KOPT-K1 (cell line): Measurements from ENCODE around the gene HTR2B.

Source experiments
- H3K27ac ChIP-seq: fragments of 200-600 bp; sonication (generic); 2 replicates; pipeline ENCODE4 v1.5.1; 2016; ENCODE audit warnings: antibody characterized with exemption, mild to moderate bottlenecking, low read depth, low read length; ENCODE audit not compliant: poor library complexity, severe bottlenecking
- H3K36me3 ChIP-seq: fragments of 200-600 bp; sonication (generic); 2 replicates; pipeline ENCODE4 v1.5.1; 2017; ENCODE audit warnings: antibody characterized with exemption, mild to moderate bottlenecking, low read length, moderate library complexity; ENCODE audit not compliant: insufficient read depth
- H3K9me3 ChIP-seq: fragments of 200-600 bp; sonication (generic); 2 replicates; pipeline ENCODE4 v1.5.1; 2017; ENCODE audit warnings: antibody characterized with exemption, low read length, mild to moderate bottlenecking; ENCODE audit not compliant: insufficient read depth, poor library complexity, severe bottlenecking

The HTR2B gene

DNA sequence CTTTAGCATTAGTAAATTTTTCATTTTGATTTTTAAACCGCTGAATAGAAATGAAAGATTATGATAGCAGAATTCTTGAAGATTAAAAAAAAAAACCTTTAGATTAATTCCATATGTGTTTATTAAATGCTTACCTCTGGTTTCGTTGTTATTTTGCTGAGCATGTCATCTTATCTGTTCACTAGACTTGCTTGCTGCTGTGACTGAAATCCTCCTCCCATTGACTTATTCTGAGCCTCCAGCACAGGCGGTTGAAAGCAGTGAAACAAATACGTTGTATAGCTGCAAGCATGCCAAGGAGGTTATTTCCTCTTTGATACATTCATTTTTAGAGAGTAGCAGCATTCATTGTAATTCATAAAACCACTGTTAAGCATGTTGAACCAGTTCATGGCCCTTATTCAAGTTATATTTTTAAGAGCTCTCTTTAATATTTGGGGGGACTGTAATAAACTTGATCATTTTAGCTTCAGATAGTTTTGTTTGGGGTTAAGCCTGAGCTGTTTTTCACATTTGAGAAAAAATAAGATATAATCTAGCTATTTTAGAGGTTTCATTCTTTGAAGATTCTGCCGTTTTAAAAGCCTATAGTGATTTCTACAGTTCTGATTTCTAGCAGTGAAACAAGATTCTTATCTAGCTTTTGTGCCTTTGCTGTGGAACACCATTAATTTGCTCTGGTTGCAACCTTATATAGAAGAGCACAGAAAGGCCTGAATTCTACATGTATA lies at the start of gene HTR2B:
Gene HTR2B, minus strand, starts transcription at position 205 of the 731 bp plus-strand sequence. CDS start 1,278 bp downstream, outside the sequence.
- no peak within 1 kb of the TSS for H3K27ac ChIP-seq
- no peaks in the 10 kb centered on the region for H3K36me3 ChIP-seq

DNA sequence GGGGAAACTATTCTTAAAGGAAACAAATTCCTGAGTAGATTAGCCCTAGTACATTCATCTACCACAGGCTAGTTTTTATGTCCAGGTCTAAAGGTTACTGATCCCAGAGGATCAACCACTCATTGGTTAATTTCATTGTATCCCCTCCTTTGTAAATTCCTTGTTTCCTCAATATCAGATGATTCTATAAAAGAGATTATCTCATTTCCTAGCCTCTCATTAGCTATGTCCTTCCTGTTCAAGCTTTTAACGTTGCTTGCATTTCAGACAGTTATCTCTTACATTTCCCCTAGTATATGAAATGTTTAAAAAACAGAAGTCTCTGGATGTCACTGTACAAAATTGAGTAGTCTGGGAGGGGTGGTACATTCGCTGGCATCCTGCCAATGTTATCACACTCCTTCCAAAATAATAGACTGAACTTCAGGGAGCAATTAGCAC lies 49.4 kb upstream of the HTR2B start:
- Histone ChIP-seq H3K27ac (no peak overlapping the region), H3K9me3 (no peaks in the 10 kb centered on the region), H3K36me3 (peaks cover 67% of the 10 kb centered on the region)

More for the DNA sequence above, at the start of gene HTR2B:
- H3K9me3 ChIP-seq = no peaks in the 10 kb centered on the region

DNA sequence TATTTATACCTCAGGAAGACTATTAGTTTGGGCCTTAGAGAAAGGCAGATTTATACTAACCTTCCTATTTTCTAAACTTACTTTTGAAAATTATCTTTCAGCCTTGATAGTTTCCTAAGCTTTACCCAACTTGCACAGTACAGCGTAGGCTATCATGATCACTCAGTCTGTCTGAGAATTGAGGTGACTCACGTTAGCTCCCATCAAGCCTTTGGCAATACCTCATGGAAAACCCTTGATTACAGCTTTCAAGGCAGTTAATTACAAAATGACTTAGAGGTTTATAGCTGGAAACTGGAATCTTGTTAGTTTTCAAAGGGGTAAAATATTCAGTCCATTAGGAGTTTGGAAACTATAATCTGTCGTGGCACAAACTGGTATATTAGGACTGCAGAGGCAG lies 47.2 kb upstream of the HTR2B start:
- Histone ChIP-seq H3K9me3 (no peaks in the 10 kb centered on the region), H3K27ac (no peak overlapping the region), H3K36me3 (peaks cover 89% of the 10 kb centered on the region)

DNA sequence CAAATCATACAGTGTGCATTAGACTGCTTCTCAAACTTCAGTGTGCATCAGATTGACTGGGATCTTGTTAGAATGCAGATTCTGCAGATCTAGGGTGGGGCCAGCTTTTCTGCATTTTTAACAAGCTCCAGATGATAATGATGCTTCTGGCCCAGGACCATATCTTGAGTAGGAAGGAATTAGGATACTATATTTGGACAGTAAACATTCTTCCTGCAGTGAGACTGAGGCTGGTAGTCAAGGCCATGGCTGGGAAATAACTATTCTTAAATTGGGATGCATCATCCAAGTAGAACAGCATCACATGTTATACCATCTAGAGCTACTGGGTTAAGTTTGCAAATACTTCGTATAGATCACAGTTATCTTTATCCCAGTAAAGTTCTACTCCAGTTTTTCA lies 45.2 kb upstream of the HTR2B start:
- Histone ChIP-seq H3K9me3 (no peaks in the 10 kb centered on the region), H3K27ac (no peak overlapping the region)

DNA sequence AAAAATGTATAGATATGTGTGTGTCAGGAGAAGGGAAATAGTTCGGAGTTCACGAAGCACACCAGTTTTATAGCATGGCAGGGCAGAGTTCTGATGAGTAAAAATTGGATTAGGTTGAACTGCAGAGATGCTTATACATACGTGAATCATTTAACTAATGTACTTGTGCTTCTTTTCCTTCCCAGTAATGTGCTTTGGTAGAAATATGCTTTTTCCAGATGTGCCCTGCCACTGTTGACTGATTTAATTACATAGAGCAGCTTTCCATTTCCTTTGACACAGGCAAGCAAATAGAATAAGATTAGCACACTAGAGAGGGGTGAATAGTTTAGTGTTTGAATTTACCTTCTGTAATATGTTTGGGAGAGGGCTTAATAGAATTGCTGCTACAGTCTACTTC lies 44.6 kb upstream of the HTR2B start:
- Histone ChIP-seq H3K36me3 (peaks cover 99% of the 10 kb centered on the region), H3K9me3 (no peaks in the 10 kb centered on the region), H3K27ac (no peak overlapping the region)

More for the DNA sequence above, 45.2 kb upstream of the HTR2B start:
- peaks cover 100% of the 10 kb centered on the region for H3K36me3 ChIP-seq

DNA sequence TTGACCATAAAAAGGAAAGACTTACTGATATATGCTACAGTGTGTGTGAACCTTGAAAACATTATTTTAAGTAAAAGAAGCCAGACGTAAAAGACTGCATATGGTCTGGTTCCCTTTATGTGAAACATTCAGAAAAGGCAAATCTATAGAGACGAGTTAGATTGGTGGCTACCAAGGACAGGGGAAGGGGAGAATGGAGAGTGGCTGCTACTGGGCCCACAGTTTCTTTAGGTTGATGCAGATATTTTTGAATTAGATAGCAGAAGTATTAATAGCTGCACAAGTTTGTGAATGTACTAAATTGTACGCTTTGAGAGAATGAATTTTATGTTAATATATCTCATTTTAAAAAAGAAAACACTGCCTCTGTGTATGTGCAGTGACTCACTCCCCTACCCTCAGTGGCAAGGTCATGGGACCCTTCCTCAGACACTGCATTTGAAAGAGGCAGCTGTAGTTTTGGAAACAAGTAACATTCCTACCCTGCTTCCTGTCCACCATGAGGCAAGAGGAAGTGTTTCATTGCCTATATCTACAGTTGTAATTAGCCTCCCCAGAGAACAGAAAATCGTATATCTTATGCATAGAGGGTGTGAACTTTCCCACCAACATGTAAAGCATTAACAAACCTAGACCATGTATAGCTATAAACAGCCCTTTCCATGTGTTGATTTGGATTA lies 43.8 kb upstream of the HTR2B start:
- no peaks in the 10 kb centered on the region for H3K9me3 ChIP-seq
- H3K27ac ChIP-seq = no peak overlapping the region
- H3K36me3 ChIP-seq = peaks cover 99% of the 10 kb centered on the region

DNA sequence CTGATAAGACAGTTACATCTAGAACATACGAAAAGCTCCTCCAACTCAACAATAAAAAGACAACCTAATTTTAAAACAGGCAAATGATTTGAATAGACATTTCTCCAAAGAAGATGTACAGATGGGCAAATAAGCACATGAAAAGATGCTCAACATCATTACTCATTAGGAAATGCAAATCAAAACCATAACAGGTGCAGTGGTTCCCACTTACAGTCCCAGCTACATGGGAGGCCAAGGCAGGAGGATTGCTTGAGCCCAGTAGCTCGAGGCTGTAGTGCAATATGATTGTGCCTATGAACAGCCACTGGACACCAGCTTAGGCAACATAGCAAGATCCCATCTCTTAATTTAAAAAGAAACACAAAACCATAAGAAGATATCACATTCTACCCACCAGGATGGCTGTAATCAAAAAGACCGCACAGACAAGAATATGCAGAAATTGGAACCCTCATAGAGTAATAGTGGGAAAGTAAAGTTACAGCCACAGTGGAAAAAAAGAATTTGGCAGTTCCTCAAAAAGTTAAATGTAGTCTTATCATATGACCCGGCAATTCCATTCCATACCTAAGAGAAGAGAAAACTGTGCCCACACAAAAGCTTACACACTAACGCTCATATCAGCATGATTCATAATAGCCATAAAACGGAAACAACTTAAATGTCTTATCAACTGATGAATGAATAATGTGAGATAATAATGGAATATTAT lies 43.1 kb upstream of the HTR2B start:
- H3K9me3 ChIP-seq = no peaks in the 10 kb centered on the region
- H3K36me3 ChIP-seq = peaks cover 97% of the 10 kb centered on the region
- H3K27ac ChIP-seq = no peak overlapping the region

DNA sequence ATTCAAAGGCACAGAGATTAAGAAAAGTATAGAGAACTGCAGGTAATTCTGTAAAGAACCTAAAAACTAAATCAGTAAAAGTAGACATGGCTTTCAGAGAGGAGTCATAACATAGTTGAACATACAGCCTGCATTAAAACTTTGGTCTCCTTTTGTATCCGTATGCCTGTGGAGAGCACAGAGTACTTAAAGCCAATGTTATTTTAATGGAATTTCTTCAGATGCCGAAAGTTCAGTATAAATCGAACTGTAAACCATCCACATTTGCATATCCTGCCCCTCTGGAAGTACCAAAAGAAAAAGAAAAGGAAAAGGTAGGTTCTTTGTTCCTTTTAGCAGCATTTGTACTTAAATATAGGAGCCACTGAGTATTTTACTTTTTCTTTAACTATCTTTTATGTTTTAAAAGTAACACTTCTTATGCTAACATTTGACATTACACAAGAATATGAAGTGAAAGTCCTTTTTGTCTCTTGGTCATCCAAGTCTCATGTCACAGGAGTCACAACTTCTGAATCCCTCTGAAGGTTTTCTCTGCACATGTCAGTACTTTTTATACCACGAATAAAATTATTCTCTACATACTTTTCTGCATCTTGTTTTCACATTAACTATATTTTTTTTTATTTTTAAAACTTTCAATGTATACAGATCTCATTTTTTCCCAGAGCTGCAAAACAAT lies 38.7 kb upstream of the HTR2B start:
- Histone ChIP-seq H3K36me3 (peaks cover 85% of the 10 kb centered on the region), H3K27ac (no peak overlapping the region), H3K9me3 (no peaks in the 10 kb centered on the region)

DNA sequence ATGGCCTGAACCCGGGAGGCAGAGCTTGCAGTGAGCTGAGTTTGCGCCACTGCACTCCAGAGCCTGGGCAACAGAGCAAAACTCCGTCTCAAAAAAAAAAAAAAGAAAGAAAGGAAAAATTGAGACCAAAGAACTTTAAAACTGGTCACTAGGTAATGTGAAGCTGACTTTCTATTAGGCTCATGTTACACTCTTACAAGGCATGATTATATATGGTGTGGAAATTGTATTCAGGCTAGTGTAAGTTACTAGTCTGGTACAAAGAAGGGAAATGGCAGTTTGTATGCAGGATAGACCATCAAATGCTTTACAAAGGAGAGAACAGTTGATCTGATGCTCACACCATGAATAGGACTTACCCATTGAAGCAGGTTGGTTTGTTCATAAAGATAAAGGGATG lies 38.2 kb upstream of the HTR2B start:
- H3K9me3 ChIP-seq = no peaks in the 10 kb centered on the region
- peaks cover 81% of the 10 kb centered on the region for H3K36me3 ChIP-seq
- H3K27ac ChIP-seq = no peak overlapping the region

DNA sequence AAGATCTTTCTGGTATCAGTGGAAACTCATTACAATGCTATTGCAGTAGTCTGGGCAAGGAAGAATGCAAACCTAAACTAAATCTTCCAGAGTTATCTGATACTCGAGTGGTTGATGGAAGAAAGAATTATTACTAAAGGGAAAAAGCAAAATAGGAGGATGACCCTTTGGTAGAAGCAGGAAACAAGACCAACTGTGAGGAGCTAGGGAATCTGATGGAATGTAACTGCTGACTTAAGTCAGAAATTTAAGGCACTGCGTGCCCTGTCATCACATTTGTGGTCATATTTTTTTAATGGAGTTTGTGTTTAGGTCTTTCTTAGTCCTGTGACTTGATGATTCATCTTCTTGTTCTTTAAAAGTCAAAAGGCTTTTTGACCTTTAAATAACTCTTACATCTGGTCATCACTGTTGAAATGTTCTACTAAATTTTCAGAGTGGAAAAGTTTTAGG lies 37.1 kb upstream of the HTR2B start:
- H3K9me3 ChIP-seq = no peaks in the 10 kb centered on the region
- no peak overlapping the region for H3K27ac ChIP-seq
- peaks cover 78% of the 10 kb centered on the region for H3K36me3 ChIP-seq

DNA sequence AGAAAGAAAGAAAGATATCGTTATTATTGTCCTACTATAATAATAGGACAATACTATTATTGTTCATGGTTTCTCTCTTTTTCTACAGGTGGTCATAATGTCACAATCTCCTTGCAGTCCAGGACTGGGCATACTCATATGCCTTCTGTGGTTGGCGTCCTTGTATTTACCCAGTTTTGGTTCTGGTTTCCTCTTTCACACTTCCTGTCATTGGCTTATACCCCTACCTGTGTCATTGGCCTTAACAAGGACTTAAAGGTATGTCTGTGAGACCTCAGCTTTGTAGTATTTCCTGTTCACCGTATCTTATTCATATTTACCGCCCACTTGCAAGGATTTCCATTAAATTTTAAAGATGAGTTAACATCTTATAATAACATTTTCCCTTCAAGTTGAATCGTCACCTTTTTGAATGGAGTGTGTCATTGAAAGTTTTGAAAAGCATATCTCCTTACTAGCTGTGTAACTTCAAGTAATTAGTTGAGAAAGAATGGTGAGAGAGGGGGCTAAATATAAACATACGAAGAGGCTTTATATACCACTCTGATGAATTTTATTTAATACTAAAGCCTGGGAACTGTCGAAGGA lies 36.5 kb upstream of the HTR2B start:
- no peaks in the 10 kb centered on the region for H3K9me3 ChIP-seq
- H3K27ac ChIP-seq = no peak overlapping the region
- peaks cover 72% of the 10 kb centered on the region for H3K36me3 ChIP-seq

DNA sequence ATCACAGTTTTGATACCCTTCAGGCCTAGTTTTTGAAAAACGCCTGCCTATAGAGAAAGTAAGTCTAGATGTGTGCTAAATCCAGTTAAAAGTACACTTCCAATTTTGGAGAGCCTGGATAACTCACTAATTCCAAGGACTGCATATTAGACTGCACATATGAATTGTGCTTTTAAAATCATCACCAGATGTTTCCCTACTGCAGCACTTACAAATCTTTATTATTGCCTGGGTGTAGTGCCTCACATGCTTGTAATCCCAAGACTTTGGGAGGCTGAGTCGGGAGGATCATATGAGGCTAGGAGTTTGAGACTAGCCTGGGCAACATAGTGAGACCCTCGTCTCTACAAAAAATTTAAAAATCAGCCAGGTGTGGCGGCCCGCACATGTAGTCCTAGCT lies 35.9 kb upstream of the HTR2B start:
- Histone ChIP-seq H3K9me3 (no peaks in the 10 kb centered on the region), H3K27ac (no peak overlapping the region), H3K36me3 (peaks cover 71% of the 10 kb centered on the region)

DNA sequence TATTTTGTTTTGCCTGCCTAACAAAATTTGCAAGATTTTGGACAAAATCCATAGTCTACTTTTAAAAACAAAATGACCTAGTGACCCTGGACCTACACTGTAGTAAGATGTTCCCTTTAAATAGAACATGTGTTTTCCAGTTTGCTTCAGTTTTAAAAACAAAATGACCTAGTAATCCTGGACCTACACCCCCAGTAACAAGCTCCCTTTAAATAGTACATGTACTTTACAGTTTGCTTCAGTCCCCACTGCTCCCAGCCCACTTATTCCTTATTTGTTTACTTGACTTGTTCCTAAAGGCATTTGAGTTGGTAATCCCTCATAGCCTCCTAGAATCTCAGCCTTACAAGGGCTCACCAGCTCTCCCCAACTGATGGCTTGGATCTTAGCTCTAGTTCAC lies 34.5 kb upstream of the HTR2B start:
- peaks cover 68% of the 10 kb centered on the region for H3K36me3 ChIP-seq
- H3K9me3 ChIP-seq = no peaks in the 10 kb centered on the region
- H3K27ac ChIP-seq = no peak overlapping the region

DNA sequence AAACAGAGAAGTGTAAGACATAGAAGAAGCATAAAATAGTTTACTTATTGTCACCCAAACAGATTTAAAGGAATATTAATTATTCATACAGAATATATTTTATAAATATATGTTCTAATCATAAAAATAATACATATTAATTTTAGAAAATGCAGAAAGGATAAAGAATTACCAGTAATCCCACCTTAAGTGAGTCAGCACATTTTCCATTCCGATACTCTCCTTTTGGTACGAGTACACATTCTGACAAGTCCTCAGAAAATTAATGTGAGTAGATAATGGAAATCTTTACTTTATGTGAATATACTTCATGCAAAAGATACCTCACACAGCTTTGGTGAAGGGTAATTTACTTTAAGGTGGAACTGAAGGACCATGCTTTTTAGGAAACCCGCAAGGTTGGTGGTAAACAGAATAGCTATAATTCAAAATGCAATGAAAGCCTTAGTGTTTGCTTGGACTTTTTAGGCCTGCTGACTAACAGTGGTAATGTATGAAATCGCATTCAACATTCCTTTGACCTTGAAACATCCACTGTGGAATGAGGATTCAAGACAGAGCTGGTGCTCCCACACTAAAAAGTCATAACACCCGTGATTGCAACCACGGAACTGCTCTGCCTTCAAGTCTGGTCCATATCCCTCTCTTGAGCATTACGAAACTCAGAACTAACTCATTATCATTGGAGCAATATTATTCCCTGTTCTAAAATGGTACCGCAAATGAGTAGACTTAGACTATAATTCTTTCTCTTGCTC lies 28.1 kb upstream of the HTR2B start:
- H3K9me3 ChIP-seq = no peaks in the 10 kb centered on the region
- H3K27ac ChIP-seq = no peak overlapping the region
- H3K36me3 ChIP-seq = peaks cover 67% of the 10 kb centered on the region
